Measurements from ENCODE around the gene SPECC1L. TPM values are rescaled to one million over a fixed set of nuclear protein-coding genes. Genes with fewer than 3 reads are reported as not detected.
"Not testable (repeated sequence)": the region's sequence is repeated elsewhere in the genome, so short reads cannot be mapped to it uniquely, and the experiment has no call there.

The SPECC1L gene
- total RNA-seq, 1 donor from 2014 or later: 80.6 TPM

DNA sequence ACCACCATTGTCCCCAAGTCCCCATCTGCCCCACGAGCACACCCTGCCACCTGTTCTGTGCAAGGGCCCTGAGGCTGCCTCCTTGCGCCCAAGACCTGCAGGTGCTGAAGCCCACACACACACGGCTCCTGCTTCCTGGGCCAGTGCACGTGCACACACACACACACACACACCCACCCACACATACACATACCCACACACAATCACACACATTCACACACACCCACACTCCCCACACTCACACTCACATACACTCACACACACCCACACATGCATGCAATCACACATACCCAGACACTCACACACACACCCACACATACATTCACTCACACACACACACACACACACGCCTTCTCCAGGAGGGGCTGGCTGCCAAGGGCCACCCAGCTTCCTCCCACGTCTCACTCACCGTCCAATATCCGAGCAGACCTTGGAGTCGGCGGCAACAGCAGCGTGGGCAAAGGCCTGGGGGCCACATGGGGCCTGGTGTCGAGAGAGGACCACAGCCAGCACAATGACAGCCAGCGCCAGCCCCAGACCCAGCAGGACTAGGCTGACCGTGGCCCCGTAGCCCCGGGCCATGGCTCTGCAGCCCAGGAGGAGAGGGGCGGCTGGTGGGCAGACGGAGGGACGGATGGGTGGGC, 26.4 kb upstream of the SPECC1L start:
- Mint-ChIP-seq H3K36me3 (ENCODE audit: low read depth, unreplicated experiment) (no peaks in the 10 kb centered on the region), H3K9me3 (ENCODE audit: unreplicated experiment) (no peaks in the 10 kb centered on the region), H3K4me1 (ENCODE audit: unreplicated experiment) (peaks cover 26% of the 10 kb centered on the region), H3K27me3 (ENCODE audit: unreplicated experiment) (peaks cover 5% of the 10 kb centered on the region), H3K4me3 (ENCODE audit: unreplicated experiment) (peak overlapping the region; percentile 3), H3K27ac (ENCODE audit: unreplicated experiment) (peak overlapping the region; percentile 10)
- no peak for DNase-seq (ENCODE audit: low spot score)
- TF ChIP-seq, protein P1, sequence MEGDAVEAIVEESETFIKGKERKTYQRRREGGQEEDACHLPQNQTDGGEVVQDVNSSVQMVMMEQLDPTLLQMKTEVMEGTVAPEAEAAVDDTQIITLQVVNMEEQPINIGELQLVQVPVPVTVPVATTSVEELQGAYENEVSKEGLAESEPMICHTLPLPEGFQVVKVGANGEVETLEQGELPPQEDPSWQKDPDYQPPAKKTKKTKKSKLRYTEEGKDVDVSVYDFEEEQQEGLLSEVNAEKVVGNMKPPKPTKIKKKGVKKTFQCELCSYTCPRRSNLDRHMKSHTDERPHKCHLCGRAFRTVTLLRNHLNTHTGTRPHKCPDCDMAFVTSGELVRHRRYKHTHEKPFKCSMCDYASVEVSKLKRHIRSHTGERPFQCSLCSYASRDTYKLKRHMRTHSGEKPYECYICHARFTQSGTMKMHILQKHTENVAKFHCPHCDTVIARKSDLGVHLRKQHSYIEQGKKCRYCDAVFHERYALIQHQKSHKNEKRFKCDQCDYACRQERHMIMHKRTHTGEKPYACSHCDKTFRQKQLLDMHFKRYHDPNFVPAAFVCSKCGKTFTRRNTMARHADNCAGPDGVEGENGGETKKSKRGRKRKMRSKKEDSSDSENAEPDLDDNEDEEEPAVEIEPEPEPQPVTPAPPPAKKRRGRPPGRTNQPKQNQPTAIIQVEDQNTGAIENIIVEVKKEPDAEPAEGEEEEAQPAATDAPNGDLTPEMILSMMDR (IDR thresholded peaks at IDR 0.05; ENCODE audit: unreplicated experiment): no peak

DNA sequence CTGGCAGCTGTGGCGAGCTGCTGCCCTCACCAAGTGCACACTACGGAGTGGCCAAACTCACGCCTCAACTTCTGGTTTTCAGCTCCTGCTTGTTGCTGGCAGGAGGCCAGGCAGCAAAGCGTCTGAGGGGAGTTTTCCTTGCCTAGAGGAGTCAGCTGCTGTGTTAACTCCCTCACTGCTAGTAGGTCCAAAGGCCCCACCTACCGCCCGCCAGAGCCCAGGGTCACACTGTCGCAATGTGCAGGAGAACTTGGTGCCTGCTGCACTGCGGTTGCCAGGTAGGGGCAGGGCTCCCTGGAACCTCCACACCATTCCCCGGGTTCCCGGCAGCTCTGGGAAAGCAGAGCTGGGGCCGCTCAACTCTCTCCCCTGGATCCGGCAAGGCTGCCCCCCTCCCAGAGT, 25.6 kb upstream of the SPECC1L start, which contains the start of gene GGT5:
GGT5 (minus strand) TSS at position 53 of the 402 bp plus-strand sequence. CDS start 357 bp downstream, outside the sequence.
- Mint-ChIP-seq H3K4me3 (ENCODE audit: unreplicated experiment) (peak within 1 kb of the TSS; percentile 3), H3K27ac (ENCODE audit: unreplicated experiment) (peak within 1 kb of the TSS; percentile 10), H3K4me1 (ENCODE audit: unreplicated experiment) (peaks cover 26% of the 10 kb centered on the region)
- H3K27me3 Mint-ChIP-seq (ENCODE audit: unreplicated experiment); H3K36me3 Mint-ChIP-seq (ENCODE audit: low read depth, unreplicated experiment); DNase-seq (ENCODE audit: low spot score); H3K9me3 Mint-ChIP-seq (ENCODE audit: unreplicated experiment): not testable (repeated sequence)

DNA sequence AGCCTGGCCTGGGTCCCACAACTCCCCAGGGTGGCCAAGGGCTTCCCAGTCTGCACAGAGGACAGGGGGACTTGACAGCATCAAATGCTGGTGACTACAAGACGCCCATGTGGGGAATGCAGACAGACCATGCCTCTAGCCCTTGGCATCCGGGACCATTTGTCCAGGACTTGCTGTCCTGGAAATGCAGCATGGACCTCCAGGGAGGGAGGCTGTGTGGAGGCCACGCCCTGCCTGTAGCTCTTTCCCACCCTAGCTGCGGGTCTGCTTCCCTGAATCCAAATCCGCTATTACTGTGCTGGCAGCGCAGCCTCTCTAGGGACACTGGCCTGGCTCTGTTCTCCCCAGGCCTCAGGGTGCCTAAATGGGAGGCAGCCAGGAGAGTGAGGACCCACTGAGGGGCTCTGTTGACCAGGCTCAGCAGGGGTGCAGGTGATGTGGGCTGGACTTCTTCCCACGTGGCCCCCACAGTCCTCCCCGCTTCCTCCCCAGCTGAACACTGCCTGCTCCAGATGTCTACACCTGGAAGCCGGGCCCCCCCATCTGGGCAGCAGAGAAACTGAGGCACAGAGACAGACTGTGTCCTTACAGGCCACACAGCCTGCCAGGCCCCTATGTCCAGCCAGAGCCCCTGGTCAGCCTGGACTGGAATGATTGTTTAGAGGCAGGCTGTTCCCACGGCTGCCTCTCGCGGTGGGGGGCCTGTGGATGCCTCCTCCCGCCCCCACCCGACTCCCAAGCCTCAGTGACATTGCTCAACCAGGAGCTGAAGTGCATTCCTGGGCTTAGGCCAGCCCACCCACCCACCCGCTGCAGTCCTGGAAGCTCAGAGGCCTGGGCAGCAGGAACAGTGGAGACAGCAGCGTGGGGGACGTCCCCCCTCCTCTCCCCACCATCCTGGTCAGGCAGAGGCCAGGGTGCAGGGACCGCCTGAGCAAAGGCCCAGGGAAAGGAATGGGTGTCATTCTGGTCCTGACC, 24.8 kb upstream of the SPECC1L start:
- H3K9me3 Mint-ChIP-seq (ENCODE audit: unreplicated experiment); H3K36me3 Mint-ChIP-seq (ENCODE audit: low read depth, unreplicated experiment); DNase-seq (ENCODE audit: low spot score); H3K4me3 Mint-ChIP-seq (ENCODE audit: unreplicated experiment); H3K27me3 Mint-ChIP-seq (ENCODE audit: unreplicated experiment); H3K27ac Mint-ChIP-seq (ENCODE audit: unreplicated experiment): not testable (repeated sequence)
- peaks cover 26% of the 10 kb centered on the region for H3K4me1 Mint-ChIP-seq (ENCODE audit: unreplicated experiment)

DNA sequence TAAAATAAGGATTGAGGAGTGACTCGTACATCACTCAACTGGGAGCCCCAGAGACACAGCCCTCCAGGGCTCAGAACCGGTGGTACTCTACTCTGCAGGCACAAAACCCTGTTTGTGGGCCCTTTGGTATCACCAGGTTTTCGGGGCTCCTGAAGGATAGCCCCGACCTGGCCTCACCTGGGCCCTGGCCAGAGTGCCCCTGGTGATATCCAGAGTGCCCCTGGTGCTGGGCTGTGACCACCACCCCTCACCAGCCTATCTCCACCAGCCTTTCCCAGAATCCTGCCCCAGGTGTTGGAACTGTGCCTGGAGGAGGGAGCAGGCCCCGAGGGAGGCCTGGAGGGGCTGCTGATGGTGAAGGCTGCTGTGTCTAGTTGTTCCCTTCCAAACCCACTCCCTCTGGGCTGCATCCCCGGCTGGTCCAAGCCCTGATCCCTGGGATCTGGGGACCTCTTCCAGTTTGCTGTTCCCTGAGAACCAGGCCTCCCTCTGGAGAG, 23.6 kb upstream of the SPECC1L start:
- no peak overlapping the region for H3K27ac Mint-ChIP-seq (ENCODE audit: unreplicated experiment)
- H3K27me3 Mint-ChIP-seq (ENCODE audit: unreplicated experiment): peaks cover 5% of the 10 kb centered on the region
- DNase-seq (ENCODE audit: low spot score): no peak
- H3K4me3 Mint-ChIP-seq (ENCODE audit: unreplicated experiment): no peak overlapping the region
- H3K9me3 Mint-ChIP-seq (ENCODE audit: unreplicated experiment): no peaks in the 10 kb centered on the region
- H3K4me1 Mint-ChIP-seq (ENCODE audit: unreplicated experiment): peaks cover 20% of the 10 kb centered on the region
- no peaks in the 10 kb centered on the region for H3K36me3 Mint-ChIP-seq (ENCODE audit: low read depth, unreplicated experiment)
- TF ChIP-seq, protein P1 (IDR thresholded peaks at IDR 0.05; ENCODE audit: unreplicated experiment): no peak

DNA sequence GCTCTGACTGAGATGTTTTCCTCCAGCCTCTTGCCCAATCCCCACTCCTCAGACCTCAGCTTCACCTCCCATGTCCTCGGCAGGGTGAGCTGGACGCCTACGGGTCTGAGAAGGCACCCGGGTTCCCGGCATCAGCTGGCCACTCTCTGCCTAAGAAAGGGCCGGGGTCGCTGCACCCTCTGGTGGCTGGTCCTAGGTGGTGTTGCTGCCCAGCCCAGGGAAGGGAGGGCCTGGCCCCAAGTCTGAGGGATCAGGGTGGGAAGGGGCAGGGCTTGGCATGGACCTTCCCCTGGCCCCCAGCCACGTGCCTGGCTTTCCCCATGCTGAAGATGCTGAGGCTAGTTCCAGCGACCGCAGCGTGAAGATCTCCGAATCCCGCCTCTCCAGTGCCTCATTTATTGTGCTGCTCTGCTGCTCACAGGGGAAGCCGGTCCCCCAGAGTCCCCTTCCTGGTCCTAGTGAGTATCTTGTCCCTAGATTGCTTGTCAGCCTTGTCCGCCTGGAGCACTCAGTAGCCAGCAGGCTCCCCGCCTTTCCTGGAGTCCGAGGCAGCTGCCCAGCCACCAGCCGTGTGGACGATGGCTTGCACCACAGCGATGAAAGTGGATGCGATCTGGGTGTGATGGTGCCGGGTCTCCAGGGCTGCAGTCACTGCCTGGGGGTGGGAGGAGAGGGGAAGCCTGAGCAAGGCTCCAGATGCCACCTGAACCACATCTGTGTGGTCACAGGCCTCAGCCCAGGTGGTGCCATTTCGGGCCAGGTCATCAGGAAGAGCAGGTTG, 22.9 kb upstream of the SPECC1L start:
- Mint-ChIP-seq H3K4me1 (ENCODE audit: unreplicated experiment) (peaks cover 15% of the 10 kb centered on the region), H3K27me3 (ENCODE audit: unreplicated experiment) (peaks cover 3% of the 10 kb centered on the region), H3K9me3 (ENCODE audit: unreplicated experiment) (no peaks in the 10 kb centered on the region), H3K27ac (ENCODE audit: unreplicated experiment) (no peak overlapping the region), H3K4me3 (ENCODE audit: unreplicated experiment) (no peak overlapping the region), H3K36me3 (ENCODE audit: low read depth, unreplicated experiment) (no peaks in the 10 kb centered on the region)
- peak; percentile 90 for DNase-seq (ENCODE audit: low spot score)
- TF ChIP-seq, protein P1 (IDR thresholded peaks at IDR 0.05; ENCODE audit: unreplicated experiment): peak; percentile 66

DNA sequence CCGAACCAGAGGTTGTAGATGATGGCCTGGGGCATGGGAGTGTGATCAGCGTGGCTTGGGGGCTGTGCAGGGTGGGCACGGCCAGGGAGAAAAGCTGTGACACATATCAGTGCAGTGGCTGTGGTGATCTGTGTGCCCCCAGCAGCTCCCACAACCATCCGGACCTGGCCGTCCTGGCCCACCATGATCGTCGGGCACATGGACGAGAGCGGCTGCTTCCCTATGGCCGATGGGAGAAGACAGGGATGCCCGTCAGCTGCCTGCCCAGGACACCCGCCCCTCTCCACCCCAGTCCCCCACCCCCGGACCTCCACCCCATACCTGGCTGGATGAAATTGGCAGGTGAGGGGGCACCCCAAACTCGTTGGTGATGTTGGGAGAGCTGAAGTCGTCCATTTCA, 22.0 kb upstream of the SPECC1L start:
- H3K27me3 Mint-ChIP-seq (ENCODE audit: unreplicated experiment): not testable (repeated sequence)

DNA sequence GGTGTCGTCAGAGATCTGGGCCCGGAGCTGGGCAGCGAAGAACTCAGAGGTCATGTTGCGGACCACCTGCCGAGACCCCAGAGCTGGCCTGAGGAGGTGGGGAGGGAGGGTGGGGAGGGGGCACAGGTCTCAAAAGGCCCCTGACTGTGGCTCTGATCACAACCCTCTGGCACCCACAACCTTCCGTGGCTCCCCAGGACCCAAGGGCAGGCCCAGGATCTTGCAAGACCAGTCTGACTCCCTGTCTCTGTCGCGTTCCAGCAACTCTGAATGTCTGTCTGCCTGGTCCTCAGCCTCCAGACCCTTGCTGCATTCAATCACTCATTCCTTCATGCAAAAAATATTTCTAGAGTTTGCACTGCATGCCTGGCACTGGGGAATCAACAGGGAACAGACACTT, 21.2 kb upstream of the SPECC1L start:
- H3K4me1 Mint-ChIP-seq (ENCODE audit: unreplicated experiment); H3K36me3 Mint-ChIP-seq (ENCODE audit: low read depth, unreplicated experiment); H3K27me3 Mint-ChIP-seq (ENCODE audit: unreplicated experiment); DNase-seq (ENCODE audit: low spot score); H3K27ac Mint-ChIP-seq (ENCODE audit: unreplicated experiment); H3K9me3 Mint-ChIP-seq (ENCODE audit: unreplicated experiment); H3K4me3 Mint-ChIP-seq (ENCODE audit: unreplicated experiment): not testable (repeated sequence)

More for the DNA sequence above, 22.0 kb upstream of the SPECC1L start:
- not testable (repeated sequence) for DNase-seq (ENCODE audit: low spot score); H3K9me3 Mint-ChIP-seq (ENCODE audit: unreplicated experiment); H3K4me1 Mint-ChIP-seq (ENCODE audit: unreplicated experiment); H3K36me3 Mint-ChIP-seq (ENCODE audit: low read depth, unreplicated experiment); H3K27ac Mint-ChIP-seq (ENCODE audit: unreplicated experiment); H3K4me3 Mint-ChIP-seq (ENCODE audit: unreplicated experiment)

DNA sequence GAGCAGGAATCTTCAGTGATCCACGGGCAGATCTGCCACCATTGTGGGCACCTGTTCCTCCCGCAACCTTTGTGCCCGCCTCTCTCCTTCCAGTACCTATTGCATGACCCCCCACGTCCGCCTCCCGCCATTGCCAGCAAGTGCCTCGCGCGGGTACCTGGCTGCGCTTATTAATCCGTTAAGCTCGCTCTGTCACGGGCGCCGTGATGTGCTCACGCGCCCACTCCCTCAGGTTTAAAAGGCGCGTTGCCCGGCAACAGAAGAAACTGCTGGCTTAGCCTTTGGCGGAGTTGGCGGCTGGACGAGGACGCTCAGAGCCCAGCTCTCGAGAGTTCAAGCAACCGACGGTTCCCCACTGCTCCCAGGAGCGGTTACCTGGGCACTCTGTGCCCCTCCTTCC, 19.3 kb upstream of the SPECC1L start:
- H3K27ac Mint-ChIP-seq (ENCODE audit: unreplicated experiment); H3K4me1 Mint-ChIP-seq (ENCODE audit: unreplicated experiment); DNase-seq (ENCODE audit: low spot score); H3K27me3 Mint-ChIP-seq (ENCODE audit: unreplicated experiment); H3K9me3 Mint-ChIP-seq (ENCODE audit: unreplicated experiment); H3K36me3 Mint-ChIP-seq (ENCODE audit: low read depth, unreplicated experiment); H3K4me3 Mint-ChIP-seq (ENCODE audit: unreplicated experiment): not testable (repeated sequence)

Data from endothelial cell (in vitro differentiated cells).